ENCODE results near the gene LOXL1. TPM values are rescaled to one million over a fixed set of nuclear protein-coding genes. Genes with fewer than 3 reads are reported as not detected.
A peak's percentile ranks its signal among the peaks of the same experiment; 100 is the strongest.
"Not testable (repeated sequence)": the region's sequence is repeated elsewhere in the genome, so short reads cannot be mapped to it uniquely, and the experiment has no call there.

The LOXL1 gene
- total RNA-seq, 1 experiment from 2014 or later = 53.2 TPM

DNA sequence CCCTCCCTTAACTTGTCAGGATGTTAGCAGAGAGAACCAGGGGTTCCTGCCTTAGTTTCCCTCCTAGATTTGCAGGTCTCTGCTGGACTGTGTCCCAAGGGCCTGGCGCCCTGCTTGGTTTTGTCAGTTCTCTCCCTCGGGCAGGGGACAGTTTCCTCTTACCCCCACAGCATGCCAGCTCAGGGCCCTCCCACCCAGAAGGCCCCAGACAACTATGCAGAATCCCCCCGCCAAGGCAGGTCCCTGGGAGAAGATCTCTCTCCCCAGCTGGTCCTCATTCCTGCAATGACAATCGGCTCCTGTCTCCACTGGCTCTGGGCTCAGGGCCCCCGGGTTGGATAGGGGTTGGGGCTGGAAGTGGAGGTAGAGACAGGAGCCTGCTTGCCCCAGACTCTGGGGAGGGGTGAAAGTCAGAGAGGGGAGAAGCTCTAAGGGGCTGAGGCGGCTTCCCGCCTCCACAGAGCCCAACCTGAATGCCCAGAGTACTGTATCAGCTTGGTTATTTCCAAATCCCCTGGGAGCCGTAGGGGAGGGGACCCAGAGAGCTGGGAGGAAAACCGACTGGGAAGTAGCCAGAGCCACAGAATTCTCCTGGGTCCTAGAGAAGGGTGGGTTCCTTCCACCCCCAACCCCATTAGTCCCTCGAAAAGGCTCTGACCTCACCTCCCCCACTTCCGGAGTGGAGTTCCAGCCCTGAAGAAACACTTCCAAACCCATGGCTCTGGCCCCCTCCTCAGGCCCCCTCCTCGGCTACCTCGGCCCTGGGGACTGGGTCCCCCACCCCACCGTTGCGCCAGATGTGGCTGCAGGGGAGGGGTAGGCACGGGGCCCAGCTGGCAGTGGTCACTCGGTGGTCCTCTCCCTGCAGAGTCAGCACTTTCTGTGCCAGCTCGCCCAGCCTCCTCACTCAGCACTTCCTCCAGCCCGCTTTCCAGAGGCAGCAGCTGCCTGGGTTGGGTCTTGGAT is 3.8 kb upstream of the LOXL1 start:
- peak; percentile 71 for DNase-seq (ENCODE audit: low spot score)

- no peak for DNase-seq (ENCODE audit: low spot score)
These were observed 3.1 kb upstream of the LOXL1 start for GRCh38 chr15:73923156-73923487.

DNA sequence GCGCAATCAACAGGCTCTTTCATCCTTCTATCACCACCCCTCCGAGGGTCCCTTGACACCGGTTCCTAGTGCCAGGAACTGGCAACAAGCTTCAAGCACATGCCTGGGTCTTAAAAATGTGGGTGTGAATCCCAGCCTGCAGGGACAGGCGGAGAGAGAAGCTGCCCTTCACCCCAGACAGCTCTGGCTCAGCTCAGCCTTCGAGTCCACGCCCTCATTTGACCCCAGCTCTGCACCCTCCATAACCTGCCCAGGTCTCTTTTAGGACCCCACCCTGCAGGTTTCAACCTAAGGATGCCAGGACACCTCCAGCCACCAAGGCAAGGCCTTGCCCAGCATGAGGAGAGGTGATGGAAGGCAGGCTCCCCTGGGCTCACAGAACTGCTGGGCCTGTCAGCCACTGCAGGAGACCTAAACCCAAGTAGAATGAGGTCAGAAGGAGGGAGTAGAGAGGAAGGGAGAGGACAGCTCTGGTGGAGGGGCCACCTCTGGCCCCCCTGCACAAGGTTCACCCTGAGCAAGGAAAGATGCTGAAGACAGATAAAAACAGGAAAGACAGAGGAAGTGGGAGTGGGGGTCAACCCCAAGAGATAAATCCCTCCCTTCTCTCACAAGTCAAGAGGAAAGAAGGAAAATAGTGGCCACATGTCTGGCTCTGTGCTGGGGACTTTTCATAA is 2.6 kb upstream of the LOXL1 start:
- DNase-seq (ENCODE audit: low spot score) = no peak

DNA sequence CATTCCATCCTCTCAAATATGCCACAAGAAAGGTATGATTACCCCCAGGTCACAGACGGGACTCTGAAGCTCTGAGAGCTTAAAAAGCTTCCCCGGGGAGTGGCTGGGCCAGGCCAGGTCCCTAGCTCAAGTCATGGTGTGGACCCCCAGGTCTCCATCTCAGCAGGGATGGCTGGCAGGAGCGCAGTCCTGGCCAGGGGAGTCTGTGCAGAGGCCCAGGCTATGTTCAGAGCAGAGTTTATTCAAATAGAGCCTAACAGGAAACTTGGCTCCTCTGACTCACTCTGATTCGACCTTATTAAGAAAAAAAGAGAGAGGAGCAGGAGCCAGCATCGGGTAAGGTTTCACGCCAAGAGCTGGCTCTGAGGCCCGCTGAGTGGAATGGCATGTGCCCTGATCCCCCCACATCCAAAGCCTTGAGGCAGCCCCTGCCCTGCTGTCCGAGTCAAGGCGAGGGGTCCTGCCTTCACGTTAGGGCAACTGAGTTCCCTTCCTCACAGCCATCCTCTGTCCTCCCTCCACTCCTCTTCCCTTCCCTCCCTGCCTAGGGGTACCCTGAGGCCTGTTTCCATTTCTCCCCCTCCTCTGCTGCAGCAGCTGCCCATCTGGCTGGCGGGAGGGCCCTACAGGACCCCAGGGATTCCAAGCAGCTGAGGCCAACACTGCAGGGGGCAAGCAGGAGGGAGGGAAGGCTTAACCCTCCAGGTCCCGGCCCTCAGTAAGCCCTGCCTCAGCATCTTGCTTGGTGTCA is 1.9 kb upstream of the LOXL1 start:
- peak; percentile 85 for DNase-seq (ENCODE audit: low spot score)

GRCh38 chr15:73925848-73926218 is 429 bp upstream of the LOXL1 start:
- DNase-seq (ENCODE audit: low spot score) = no peak

- peak; percentile 39 for DNase-seq (ENCODE audit: low spot score)
These were observed 777 bp downstream of the LOXL1 start for GRCh38 chr15:73927003-73927475.

GRCh38 chr15:73927476-73928240 is 1.4 kb downstream of the LOXL1 start:
- DNase-seq (ENCODE audit: low spot score) = peak; percentile 48

DNA sequence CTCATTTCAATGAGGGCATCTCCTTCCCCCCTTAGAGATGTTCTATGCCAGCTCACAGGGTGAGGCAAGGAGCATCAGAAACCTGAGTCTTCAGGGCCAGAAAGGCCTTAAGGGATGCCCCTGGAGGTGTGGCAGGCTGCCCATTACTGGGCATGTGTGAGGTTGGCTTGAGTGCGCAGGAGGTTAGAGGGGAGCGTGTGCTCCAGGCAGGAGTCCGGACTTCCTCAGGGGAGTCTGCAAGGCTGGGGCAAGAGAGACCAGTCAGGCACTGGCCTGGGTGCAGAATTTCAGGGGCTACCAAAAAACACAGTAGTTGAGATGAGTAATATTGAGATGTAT is 1.9 kb downstream of the LOXL1 start:
- no peak for DNase-seq (ENCODE audit: low spot score)

GRCh38 chr15:73928971-73929627 is 2.8 kb downstream of the LOXL1 start:
- no peak for DNase-seq (ENCODE audit: low spot score)

DNA sequence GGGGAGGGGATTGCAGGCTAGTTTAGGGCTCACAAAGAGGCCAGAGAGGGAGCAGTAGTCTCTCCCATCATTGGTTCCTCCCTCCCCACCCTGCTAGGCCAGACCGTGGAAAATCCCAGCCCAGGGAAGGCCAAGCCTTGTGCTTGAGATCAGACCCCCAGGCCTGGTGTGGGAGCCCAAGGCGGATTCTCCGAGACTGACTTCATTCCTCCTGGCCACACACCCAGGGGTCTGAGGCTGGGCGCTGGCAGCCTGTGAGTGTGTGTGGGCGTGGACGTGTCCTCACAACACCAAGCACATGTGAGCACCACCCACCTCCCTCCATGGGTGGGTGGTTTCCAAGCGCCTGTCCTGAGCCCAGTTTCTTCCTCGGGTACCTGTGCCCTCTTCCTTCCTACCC is 4.1 kb downstream of the LOXL1 start:
- no peak for DNase-seq (ENCODE audit: low spot score)

DNA sequence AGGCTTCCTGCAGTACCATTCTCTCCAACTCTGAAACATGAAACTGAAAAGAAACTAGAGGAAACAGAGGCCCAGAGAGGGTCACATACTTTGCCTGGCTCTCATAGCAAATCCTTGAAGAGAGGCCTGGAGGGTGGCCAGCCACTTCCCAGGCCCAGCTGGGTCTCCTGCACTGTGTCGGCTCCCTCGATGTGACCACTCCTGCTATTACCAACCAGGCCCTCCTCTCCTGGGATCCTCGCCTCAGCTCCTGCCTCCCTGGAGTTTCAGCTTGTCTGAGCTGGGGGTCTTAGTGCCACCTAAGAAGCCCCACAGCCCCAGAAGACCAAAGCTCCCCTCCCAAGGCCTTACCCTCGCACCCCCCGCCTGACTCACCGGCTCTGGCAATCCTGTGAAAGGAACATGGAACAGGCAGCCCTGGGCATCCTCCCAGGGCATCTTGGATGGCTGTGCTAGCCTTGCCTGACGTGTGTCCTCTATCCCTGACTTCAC is 4.6 kb downstream of the LOXL1 start:
- DNase-seq (ENCODE audit: low spot score) = no peak

- no peak for DNase-seq (ENCODE audit: low spot score)
These were observed 5.2 kb downstream of the LOXL1 start for GRCh38 chr15:73931441-73931840.

DNA sequence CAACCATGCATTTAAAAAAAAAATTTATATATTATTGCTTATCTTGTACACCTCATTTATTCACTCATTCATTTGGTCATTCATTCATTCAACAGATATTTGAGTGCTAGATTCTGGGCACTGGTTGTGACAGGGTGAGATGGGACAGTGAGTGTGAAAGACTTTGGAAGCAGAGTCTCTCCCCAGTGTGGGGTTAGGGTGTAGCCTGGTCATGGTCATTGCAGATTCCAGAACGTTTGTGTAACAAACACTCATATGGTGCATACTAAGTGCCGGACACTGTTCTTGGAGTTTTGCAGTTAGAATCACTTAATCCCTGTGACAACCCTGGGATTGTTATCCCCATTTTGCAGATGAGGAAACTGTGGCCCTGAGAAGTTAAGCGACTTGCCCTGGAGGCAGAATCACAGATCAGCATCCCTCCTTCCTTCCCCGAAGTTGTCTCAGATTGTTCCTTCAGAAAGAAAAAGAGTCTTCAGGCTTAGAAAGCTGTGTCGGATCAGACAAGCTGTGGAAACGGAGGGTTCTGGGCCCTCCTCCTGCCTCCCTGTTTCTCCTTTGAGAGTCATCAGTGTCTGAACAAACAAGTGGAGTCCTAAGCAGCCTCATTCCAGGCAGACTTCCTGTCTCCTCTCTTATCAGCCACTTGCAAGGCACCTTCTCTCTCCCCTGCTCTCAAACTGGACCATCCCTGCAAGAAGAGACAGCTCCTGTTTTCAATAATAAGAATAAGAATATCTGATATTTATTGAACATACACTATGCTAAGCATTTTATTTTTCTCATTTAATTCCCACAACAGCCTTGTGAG is 6.3 kb downstream of the LOXL1 start:
- no peak for DNase-seq (ENCODE audit: low spot score)

GRCh38 chr15:73934281-73934680 is 8.0 kb downstream of the LOXL1 start:
- no peak for DNase-seq (ENCODE audit: low spot score)

DNA sequence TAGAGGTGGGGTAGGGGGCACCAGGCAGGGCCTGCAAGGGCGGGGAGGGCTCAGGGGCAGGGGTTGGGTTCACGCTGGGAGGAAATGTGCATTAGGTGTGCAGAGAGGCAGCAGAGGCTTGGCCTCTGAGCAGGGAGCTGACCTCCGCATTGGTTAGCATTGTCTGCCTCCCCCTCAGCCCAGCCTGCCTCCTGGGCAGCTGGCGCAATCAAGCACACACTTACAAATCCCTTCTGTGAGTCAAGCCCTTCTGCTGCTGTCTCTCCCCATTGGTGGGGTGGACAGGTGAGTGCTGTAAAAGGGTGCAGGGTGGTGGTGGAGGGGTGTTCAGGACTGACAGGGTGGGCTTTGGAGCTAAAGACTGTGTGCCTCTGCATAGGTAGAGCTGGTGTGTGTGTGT is 9.3 kb downstream of the LOXL1 start:
- DNase-seq (ENCODE audit: low spot score) = no peak

DNA sequence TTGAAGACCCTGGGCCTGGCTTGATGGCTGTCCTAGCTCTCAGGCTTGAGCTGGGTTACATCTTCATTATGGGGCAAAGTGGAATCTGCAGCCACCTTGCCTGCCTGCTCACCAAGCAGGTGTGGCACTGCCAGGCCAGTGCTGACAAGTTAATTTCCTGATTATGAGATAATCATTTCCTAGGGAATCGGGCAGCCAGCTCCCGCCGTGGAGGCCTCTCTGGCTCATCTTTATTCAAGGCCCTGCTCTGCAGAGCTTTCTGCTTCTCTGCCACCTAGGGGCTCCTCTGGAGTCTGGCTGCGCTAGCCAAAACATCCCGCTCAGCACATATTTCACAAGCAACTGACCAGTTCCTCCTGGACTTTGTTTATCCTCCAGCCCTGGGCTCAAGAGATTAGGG is 9.9 kb downstream of the LOXL1 start:
- no peak for DNase-seq (ENCODE audit: low spot score)

GRCh38 chr15:73936588-73937290 is 10.5 kb downstream of the LOXL1 start:
- DNase-seq (ENCODE audit: low spot score) = no peak

DNA sequence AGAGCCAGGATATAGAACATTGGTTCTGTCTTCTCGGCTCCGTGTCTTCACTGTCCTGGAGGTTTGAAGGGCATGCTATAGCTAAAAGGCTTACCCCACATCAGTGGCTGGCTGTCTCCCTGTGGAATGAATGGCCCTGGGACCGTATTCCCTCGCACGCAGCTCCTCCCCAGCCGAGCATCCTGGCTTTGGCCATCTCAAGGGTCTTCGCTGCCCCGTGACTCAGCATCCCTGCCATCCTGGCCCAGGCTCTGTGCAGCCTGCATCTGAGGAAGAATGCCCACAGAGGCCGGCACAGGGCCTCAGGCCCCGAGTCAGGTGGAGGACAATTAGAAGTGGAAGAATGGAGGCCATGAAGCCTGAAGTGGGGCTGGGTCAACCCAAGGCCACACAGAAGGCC is 11.0 kb downstream of the LOXL1 start:
- DNase-seq (ENCODE audit: low spot score) = no peak

DNA sequence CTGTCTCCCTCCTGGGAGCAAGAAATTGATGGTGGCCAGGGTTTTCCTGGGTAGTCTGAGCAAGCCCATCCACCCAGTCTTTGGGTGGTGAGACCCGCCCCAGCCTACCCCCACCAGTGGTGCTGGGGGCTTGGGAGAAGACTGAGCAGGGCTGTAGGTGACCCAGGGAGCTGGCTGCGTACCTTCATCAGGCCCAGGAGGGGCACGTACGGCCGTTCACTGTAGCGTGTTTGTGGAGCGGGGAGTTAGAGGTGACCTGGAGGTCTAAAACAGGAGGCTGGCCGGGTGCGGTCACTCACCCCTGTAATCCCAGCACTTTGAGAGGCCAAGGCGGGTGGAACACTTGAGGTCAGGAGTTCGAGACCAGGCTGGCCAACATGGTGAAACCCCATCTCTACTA is 11.5 kb downstream of the LOXL1 start:
- DNase-seq (ENCODE audit: low spot score) = no peak

DNA sequence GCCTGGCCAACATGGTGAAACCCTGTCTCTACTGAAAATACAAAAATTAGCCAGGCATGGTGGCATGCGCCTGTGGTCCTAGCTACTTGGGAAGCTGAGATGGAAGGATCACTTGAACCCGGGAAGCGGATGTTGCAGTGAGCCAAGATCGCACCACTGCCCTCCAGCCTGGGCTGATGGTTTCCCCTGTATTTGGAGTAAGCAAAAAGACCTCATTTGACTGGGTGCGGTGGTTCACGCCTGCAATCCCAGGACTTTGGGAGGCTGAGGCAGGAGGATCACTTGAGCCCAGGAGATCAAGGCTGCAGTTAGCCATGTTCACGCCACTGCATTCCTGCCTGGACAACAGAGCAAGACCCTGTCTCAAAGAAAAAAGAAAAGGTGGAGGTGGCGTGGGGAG is 12.3 kb downstream of the LOXL1 start:
- not testable (repeated sequence) for DNase-seq (ENCODE audit: low spot score)

Data from H4 (cell line).